GM12891 (cell line): Measurements from ENCODE around the gene OCA2.

Experiments
- DNase-seq: peaks from one replicate; pipeline ENCODE4 v3.0.0; 2011; ENCODE audit warnings: low spot score; ENCODE audit not compliant: insufficient read length
- FAIRE-seq: peaks from 2 replicates; lab custom pipeline; 2011; peaks lifted over from hg19 to GRCh38; lab: Jason Lieb, UNC
- PAX5 ChIP-seq: IDR thresholded peaks from 2 replicates; pipeline ENCODE4 v1.6.1; 2011; ENCODE audit warnings: low read length, moderate library complexity, mild to moderate bottlenecking; ENCODE audit not compliant: insufficient read depth, severe bottlenecking
- POLR2A ChIP-seq: IDR thresholded peaks from 2 replicates; pipeline ENCODE4 v1.6.1; 2011; ENCODE audit warnings: low read depth, low read length, control low read depth
- POLR2AphosphoS5 ChIP-seq: IDR thresholded peaks from 2 replicates; pipeline ENCODE4 v1.6.1; 2011; ENCODE audit warnings: low read depth, low read length, control low read depth
- POU2F2 ChIP-seq: IDR thresholded peaks from 2 replicates; pipeline ENCODE4 v1.6.1; 2011; ENCODE audit warnings: low read depth, mild to moderate bottlenecking, control low read depth, low read length, moderate library complexity
- SPI1 ChIP-seq: IDR thresholded peaks from 2 replicates; pipeline ENCODE4 v1.6.1; 2011; ENCODE audit warnings: low read depth, low read length, control low read depth
- TAF1 ChIP-seq: IDR thresholded peaks from 2 replicates; pipeline ENCODE4 v1.6.1; 2011; ENCODE audit warnings: low read depth, low read length, control low read depth

OCA2 gene

DNA sequence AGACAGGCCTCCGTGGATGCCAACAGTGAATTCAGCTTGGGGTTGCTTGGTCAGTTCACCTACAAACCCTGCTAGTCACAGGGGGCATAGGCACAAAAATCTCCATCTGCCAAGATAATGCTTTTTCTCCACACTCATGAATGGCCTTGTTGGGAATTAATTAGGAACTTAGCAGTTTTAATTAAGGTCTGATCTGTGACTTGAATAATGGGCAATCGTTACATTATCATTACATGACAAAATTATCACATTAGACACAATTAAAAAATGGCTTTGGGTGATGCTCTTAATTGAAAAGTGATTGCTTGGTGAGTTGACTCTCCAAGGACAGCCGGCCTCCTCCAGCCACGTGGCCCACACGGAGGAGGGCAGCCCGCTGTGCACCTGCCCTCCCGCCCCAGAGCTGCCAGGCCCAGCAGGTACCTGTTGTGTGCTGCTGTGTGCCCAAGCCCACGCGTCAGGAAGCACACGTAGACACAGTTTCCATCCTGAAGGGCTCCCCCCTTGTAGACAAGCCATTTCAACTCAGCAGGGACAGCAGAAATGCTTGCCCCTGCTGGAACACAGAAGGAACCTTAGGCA is 274.2 kb downstream of the OCA2 start:
- no peak for FAIRE-seq
- TF ChIP-seq PAX5 (no peak), POU2F2 (no peak)
- no peak for DNase-seq

DNA sequence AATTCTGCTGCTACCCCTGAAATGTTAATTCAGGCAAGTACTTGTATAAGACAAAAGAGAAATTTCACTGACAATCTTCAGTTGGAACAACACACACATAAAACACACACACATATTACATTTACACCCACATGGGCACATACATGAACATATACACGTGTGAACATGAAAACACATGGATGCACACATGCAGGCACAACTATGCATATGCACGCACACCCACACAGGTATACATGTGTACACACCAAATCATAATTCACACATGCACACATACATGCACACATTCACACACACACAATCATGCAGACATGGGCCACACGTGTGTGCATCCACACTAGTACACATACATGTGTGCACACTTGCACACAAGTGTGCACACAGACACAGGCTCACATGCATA is 277.8 kb downstream of the OCA2 start:
- no peak for TF ChIP-seq POLR2A
- TF ChIP-seq SPI1: no peak
- TF ChIP-seq POLR2AphosphoS5: no peak
- no peak for TF ChIP-seq POU2F2
- TF ChIP-seq PAX5: no peak
- TF ChIP-seq TAF1: no peak
- no peak for FAIRE-seq

DNA sequence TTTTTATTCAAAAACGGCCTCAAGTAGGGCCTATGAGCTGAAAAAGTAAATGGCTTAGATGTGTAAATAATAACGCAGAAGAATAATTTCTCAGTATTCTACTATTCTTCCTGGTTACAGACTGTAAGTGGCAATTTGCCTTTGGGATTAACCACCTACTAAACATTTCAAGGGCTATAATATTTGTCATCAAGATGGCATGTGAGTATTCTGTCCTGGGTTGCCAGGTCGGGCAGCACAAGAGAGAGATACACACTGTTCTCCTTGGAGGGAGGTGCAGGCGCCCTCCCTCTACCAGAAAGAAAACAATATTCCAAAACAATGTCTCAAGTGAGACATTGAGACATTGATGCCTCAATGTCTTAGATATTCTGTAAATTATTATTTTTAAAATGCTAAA is 278.4 kb downstream of the OCA2 start:
- FAIRE-seq (no peak), DNase-seq (no peak)
- no peak for TF ChIP-seq POLR2A
- TF ChIP-seq TAF1: no peak
- TF ChIP-seq PAX5: no peak
- TF ChIP-seq SPI1: no peak

More for the DNA sequence above, 277.8 kb downstream of the OCA2 start:
- no peak for DNase-seq

DNA sequence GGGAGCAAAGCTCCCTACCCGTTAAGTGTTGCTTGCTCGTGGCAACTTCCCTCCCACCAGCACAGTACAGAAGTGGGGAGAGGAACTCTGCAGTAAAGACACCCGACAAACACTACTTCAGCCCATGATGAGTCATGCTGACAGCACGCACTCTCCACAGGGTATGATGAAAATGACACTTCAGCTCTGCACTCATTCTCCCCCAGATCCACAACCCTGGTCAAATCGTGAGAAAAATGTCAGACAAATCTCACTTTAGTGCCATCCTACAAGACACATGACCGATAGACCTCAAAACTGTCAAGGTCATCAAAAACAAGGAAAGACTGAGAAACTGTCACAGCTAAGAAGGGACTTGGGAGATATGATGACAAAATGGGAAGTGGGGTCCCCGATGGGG is 278.9 kb downstream of the OCA2 start:
- FAIRE-seq (no peak), DNase-seq (no peak)
- TF ChIP-seq PAX5 (no peak), POU2F2 (no peak), POLR2A (no peak), TAF1 (no peak), POLR2AphosphoS5 (no peak), SPI1 (no peak)

DNA sequence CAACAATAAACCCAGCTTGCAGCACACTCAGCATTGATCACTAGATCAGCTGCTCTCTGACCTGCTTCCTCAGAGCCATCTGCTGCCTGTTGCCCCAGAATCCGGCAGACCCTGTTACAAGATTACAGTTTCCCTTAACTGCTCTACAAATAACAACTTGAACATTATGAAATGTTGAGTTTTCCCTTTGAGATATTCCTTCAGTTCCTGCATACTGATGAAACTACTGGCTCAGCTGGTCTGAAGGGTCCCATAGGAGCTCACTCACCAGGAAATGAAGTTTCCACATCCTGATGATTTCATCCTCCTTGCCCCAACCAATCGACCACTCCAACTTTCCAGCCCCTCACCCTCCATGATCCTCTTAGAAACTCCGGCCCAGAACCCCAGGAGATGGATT is 281.9 kb downstream of the OCA2 start:
- FAIRE-seq (no peak), DNase-seq (no peak)
- TF ChIP-seq POLR2A (no peak), POU2F2 (no peak)

DNA sequence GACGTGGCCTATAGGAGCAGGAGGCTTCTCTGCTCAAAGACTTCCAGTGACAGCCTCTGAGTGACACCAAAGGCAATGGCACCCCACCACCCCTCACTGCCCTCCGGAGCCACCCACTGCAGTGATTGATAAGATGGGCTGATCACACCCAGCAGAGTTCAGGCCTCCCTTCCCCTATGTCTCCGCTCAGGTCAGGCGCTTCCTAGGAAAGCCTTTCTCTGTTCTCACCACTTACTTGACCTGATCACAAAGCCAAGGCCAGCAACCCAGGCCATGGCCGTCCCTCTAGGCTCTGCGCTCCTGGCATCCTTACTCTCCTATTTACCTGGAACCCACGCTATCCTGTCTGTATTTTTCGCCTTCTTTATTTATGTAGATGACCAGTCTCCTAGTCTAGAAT is 282.3 kb downstream of the OCA2 start:
- FAIRE-seq (no peak), DNase-seq (no peak)
- TF ChIP-seq TAF1 (no peak), POU2F2 (no peak), POLR2A (no peak), POLR2AphosphoS5 (no peak), PAX5 (no peak), SPI1 (no peak)

DNA sequence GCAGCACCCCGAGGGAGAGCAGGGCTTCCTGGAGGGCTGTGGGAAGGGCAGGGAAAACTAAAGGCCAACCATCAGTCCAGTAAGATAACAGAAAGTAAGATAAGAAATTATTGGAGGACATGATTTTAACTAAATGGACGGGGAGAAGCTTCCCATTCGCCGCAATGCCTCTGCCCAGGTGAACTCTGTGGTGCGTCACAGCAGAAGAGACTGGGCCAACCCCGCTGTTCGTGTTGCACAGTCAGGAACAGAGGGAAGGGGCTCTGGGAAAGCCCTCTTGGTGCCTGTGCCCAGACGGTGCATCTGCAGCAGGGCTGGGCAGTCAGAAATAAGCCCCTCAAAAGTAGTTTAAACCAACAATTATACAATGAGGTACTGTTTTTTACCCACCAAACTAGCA is 284.1 kb downstream of the OCA2 start:
- no peak for DNase-seq
- FAIRE-seq: no peak
- TF ChIP-seq POLR2AphosphoS5 (no peak), TAF1 (no peak)

DNA sequence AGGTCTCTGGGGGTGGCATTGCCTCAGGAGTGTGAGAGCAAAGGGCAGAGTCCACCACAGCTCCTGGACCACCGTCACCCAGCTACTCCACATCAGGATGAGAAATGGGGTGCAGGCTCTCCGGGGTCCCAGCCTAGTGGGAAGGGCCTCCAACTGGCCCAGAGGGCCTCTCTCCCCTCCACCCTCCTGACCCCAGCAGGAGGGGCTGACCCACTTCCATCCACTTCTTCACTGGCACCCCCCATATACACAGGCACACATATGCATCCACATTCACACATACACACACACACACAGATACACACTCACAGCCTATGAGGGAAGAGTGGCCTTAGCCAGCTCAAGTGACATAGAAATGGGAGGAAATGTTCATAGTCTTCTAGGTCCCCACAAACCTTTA is 286.0 kb downstream of the OCA2 start:
- no peak for FAIRE-seq
- no peak for DNase-seq
- TF ChIP-seq POLR2AphosphoS5 (no peak), TAF1 (no peak), SPI1 (no peak), POU2F2 (no peak)

DNA sequence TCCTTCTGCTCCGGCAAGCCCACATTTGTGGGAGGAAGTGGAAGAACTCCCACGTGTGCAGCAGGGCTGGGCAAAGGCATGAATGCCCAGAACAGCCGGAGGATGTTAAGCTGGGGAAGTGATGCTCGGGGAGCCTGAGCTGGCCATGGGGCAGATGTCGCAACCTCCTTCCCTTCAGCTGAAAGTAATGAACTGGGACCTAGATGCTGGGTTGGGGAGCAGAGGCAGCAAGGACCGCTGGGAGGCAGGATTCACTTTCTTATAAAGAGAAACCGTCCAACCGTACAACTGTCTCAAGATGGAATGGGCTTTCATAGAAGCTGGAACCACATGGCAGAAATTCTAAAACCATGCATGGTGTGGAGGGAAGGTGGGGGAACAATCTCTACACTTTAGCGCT is 290.9 kb downstream of the OCA2 start:
- no peak for DNase-seq
- TF ChIP-seq POLR2A (no peak), POU2F2 (no peak), SPI1 (no peak), POLR2AphosphoS5 (no peak), TAF1 (no peak), PAX5 (no peak)
- no peak for FAIRE-seq

DNA sequence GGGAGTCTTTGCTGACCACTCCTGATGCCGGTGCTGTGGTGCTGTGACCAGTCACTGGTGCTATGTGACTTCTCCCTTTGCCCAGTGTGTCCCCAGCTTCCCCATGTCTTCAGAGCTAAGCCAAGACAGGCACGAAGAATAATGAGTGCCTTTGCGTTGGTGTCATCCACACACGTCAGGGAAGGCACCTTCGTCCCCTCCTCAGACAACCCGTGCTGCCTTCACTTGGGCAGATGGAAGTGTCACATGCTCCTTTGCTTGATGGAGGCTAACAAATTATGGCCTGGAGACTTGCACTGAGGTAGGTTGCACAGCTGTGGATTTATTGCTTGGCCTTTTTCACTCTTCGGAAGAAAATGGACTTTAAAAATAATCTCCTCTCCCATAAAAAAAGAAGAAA is 291.8 kb downstream of the OCA2 start:
- TF ChIP-seq SPI1 (no peak), PAX5 (no peak), TAF1 (no peak), POLR2AphosphoS5 (no peak), POLR2A (no peak), POU2F2 (no peak)
- no peak for DNase-seq
- FAIRE-seq: no peak

DNA sequence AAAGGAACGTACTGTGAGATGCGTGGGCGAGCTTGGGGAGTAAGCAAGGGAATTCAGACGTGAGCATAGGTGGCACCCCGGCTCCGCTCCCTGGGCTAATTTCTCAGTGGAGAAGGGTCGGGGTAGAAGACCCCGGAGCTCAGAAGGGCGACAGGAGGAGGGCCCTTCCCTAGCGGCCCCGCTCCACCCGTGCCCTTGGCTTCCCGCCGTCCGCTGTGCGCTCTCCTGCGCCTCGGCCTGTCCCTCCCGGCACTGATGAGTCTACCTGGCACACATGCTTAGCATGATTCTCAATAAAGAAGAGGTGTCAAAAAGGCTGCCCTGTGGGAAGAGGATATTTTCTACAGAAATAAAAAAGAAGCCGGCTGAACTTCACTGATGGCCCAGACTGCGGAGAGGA is 292.7 kb downstream of the OCA2 start:
- TF ChIP-seq POU2F2 (no peak), PAX5 (no peak), SPI1 (no peak), POLR2AphosphoS5 (no peak), POLR2A (no peak), TAF1 (no peak)
- no peak for FAIRE-seq
- no peak for DNase-seq
